GM12872 (cell line): ENCODE measurements around the gene SHROOM2.

Source experiments
- CTCF ChIP-seq: IDR thresholded peaks from 3 replicates; pipeline ENCODE4 v1.5.1; 2011; ENCODE audit warnings: low read depth, mild to moderate bottlenecking, low read length, moderate library complexity; ENCODE audit not compliant: insufficient read depth

Gene SHROOM2

GRCh38 chrX:9857575-9858474, 71.6 kb downstream of the SHROOM2 start:
- no peak for TF ChIP-seq CTCF

GRCh38 chrX:9859711-9860555, 73.7 kb downstream of the SHROOM2 start:
- TF ChIP-seq CTCF, result no peak

GRCh38 chrX:9860826-9861225, 74.6 kb downstream of the SHROOM2 start:
- TF ChIP-seq CTCF, result no peak

- no peak for TF ChIP-seq CTCF
These were observed 75.5 kb downstream of the SHROOM2 start for GRCh38 chrX:9861711-9862110.

- TF ChIP-seq CTCF, result no peak
These were observed 76.3 kb downstream of the SHROOM2 start for GRCh38 chrX:9862525-9862924.

- no peak for TF ChIP-seq CTCF
These were observed 76.7 kb downstream of the SHROOM2 start for GRCh38 chrX:9862953-9863352.

- no peak for TF ChIP-seq CTCF
These were observed 77.8 kb downstream of the SHROOM2 start for GRCh38 chrX:9864011-9864410.
